ENCODE results near the gene FAM237B. TPM values are rescaled to one million over a fixed set of nuclear protein-coding genes. Genes with fewer than 3 reads are reported as not detected.

The FAM237B gene
- total and polyA plus RNA-seq, 11 donors, result not detected

DNA sequence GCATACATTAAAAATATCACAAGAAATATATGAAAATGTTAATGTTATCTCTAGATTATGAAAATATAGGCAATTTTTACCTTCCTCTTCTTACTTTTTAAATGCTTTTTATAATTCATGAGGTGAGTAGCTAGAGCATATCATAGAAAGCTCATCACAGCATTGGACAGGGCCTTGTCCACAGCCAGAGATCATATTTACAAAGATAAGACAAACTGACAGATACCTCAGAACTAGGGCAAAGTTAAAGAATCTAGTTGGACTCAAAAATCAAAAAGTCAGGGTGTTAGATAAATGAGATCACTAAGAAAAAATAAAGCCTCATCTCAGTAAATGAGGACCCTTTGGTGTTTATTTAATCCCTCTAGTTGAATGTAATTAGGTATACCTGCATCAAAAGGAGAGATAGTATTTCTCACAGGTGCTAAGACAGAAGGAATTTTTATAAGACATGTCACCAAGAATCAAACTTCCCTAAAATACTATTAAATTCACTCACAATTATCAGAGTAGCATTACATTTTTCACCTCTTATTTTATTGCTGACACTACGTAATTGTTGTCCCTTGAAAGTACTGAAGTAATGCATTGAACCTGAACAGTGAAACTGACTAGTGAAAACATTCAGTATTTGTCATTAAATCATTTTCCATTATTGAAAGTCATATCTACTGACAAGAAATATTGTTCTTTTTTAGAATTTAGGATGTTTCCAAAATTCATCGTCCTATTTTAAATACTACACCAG is 50.5 kb downstream of the FAM237B start:
- Histone ChIP-seq H3K9me3 (no peaks in the 10 kb centered on the region), H3K36me3 (no peaks in the 10 kb centered on the region), H3K4me3 (no peak overlapping the region), H3K27me3 (no peaks in the 10 kb centered on the region), H3K4me1 (no peaks in the 10 kb centered on the region), H3K27ac (no peak overlapping the region)
- DNase-seq (no peak), ATAC-seq (no peak)
- WGBS, 4 donors, result 95 to 97% (median 97%) methylated on average over 2 of the region's 2 CpGs
- TF ChIP-seq, protein P1, sequence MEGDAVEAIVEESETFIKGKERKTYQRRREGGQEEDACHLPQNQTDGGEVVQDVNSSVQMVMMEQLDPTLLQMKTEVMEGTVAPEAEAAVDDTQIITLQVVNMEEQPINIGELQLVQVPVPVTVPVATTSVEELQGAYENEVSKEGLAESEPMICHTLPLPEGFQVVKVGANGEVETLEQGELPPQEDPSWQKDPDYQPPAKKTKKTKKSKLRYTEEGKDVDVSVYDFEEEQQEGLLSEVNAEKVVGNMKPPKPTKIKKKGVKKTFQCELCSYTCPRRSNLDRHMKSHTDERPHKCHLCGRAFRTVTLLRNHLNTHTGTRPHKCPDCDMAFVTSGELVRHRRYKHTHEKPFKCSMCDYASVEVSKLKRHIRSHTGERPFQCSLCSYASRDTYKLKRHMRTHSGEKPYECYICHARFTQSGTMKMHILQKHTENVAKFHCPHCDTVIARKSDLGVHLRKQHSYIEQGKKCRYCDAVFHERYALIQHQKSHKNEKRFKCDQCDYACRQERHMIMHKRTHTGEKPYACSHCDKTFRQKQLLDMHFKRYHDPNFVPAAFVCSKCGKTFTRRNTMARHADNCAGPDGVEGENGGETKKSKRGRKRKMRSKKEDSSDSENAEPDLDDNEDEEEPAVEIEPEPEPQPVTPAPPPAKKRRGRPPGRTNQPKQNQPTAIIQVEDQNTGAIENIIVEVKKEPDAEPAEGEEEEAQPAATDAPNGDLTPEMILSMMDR (IDR thresholded peaks at IDR 0.05), result no peak
- intact Hi-C loops (cut with DNase I), result no loop called here

DNA sequence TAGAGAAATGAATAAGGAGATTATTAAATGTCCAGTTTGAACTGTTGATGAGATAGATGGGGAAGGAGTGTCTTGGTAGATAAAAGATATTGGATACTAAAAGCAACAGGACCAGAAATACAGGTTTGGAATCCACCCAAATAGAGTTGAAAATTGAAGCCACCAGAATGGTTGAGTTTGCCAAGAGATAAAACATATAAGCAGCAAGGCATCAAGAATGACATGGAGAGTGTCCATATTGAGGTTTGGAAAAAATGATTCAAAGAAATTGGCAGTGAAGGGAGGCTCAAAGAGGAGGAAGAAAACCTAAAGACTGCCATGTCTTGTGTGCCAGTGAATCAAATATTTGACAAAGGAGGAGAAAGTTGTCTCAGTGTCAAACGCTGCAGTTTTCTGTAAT is 51.9 kb downstream of the FAM237B start:
- Histone ChIP-seq H3K27ac (no peak overlapping the region), H3K27me3 (no peaks in the 10 kb centered on the region), H3K4me1 (no peaks in the 10 kb centered on the region), H3K36me3 (no peaks in the 10 kb centered on the region), H3K4me3 (no peak overlapping the region), H3K9me3 (no peaks in the 10 kb centered on the region)
- DNase-seq (no peak), ATAC-seq (no peak)
- 80 to 92% (median 87%) methylated on average over 1 of the region's 1 CpG for WGBS, 4 donors
- no peak for TF ChIP-seq POLR2A (IDR thresholded peaks at IDR 0.05)
- TF ChIP-seq, protein P1 (IDR thresholded peaks at IDR 0.05), result no peak
- intact Hi-C loops (cut with DNase I), result loop anchor here in 4 of 10 donors (10.0 kb wide), 2 partner anchors 114 to 156 kb away; partner anchors contain the start of gene STEAP1 (in 2 of the 4)

GRCh38 chr7:90267263-90267858 is 53.7 kb downstream of the FAM237B start:
- no peak for ATAC-seq

DNA sequence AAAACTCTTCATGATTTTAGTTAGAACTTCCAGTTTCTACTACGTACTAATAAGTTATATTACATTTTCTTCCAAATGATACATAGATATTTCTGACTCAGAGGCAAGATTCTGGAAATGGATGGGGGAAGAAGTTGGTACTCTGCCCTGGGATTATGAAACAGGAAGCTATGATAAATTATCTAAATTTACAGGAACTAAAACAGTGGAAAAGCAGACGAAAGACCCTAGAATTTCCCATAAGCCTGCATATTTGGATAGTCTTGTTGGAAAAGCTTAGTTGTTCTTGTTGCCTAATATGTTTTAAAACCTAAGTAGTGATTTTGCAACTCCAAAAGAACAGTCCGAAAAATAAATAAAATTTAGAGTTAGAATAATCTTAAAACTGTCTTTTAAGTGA is 54.3 kb downstream of the FAM237B start:
- no peaks in the 10 kb centered on the region for H3K4me1 ChIP-seq
- DNase-seq, result no peak
- no peaks in the 10 kb centered on the region for H3K27me3 ChIP-seq
- WGBS, 4 donors, result 63 to 72% (median 68%) methylated on average over 3 of the region's 3 CpGs
- no peak overlapping the region for H3K4me3 ChIP-seq
- H3K9me3 ChIP-seq, result no peaks in the 10 kb centered on the region
- ATAC-seq, result peak in 1 of 4 donors; percentile 63
- H3K27ac ChIP-seq, result peak overlapping the region in 6 of 12 donors; percentile 5 to 61 (median 32)
- H3K36me3 ChIP-seq, result no peaks in the 10 kb centered on the region
- TF ChIP-seq, protein P1 (IDR thresholded peaks at IDR 0.05), result no peak
- TF ChIP-seq POLR2A (IDR thresholded peaks at IDR 0.05), result no peak
- intact Hi-C loops (cut with DNase I), result loop anchor here in 4 of 10 donors (10.0 kb wide), 2 partner anchors 112 to 158 kb away; partner anchors contain the start of gene STEAP1 (in 2 of the 4)

More at GRCh38 chr7:90267263-90267858, 53.7 kb downstream of the FAM237B start:
- DNase-seq, result no peak
- WGBS, 4 donors, result 73 to 88% (median 80%) methylated on average over 5 of the region's 5 CpGs
- H3K36me3 ChIP-seq, result no peaks in the 10 kb centered on the region
- no peak overlapping the region for H3K4me3 ChIP-seq
- H3K27ac ChIP-seq, result peak overlapping the region in 5 of 12 donors; percentile 15 to 61 (median 43)
- intact Hi-C loops (cut with DNase I), result loop anchor here in 4 of 10 donors (10.0 kb wide), 2 partner anchors 113 to 157 kb away; partner anchors contain the start of gene STEAP1 (in 2 of the 4)
- no peak for TF ChIP-seq POLR2A (IDR thresholded peaks at IDR 0.05)
- TF ChIP-seq, protein P1 (IDR thresholded peaks at IDR 0.05), result no peak
- no peaks in the 10 kb centered on the region for H3K27me3 ChIP-seq
- no peaks in the 10 kb centered on the region for H3K4me1 ChIP-seq
- H3K9me3 ChIP-seq, result no peaks in the 10 kb centered on the region
